ENCODE measurements around the gene ZSCAN22. TPM values are rescaled to one million over a fixed set of nuclear protein-coding genes. Genes with fewer than 3 reads are reported as not detected.

ZSCAN22 gene
- polyA plus RNA-seq, 1 experiment: 2.6 TPM

DNA sequence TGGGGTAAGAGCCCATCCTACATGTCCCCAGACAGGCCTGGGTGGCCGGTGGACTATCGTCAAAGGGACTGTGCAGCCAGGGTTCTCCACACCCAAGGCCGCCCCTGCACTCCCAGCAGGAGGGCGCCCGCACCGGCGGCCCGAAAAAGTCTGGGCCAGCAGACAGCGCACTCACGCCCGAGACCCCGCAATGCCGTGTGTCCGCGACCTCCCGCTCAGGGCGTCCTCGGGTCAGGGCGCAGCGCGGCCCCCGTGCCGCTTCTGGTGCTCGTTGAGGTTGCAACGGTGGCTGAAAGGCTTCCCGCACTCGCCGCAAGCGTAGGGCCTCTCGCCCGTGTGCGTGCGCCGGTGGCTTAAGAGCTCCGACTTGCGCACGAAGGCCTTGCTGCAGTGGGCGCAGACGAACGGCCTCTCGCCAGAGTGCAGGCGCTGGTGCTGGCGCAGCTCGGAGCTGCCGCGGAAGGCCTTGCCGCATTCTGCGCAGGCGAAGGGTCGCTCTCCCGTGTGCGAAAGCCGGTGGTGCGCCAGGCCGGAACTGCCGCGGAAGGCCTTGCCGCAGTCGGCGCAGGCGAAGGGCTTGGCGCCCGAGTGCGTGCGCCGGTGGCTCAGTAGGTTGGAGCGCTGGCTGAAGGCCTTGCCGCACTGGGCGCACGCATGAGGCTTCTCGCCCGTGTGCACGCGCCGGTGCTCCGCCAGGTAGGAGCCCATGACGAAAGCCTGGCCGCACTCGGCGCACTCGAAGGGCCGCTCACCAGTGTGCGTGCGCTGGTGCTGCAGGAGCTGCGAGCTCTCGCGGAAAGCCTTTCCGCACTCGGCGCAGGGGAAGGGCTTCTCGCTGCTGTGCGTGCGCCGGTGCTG is 29.3 kb downstream of the ZSCAN22 start:
- no peak for TF ChIP-seq CTCF (IDR thresholded peaks at IDR 0.05; ENCODE audit: low read depth, low read length)
- Histone ChIP-seq H3K4me3 (ENCODE audit: low read depth, low read length) (peak overlapping the region; percentile 35), H3K27ac (ENCODE audit: low read depth, low read length) (no peak overlapping the region), H3K27me3 (ENCODE audit: control insufficient read depth, insufficient read depth, low read length) (peaks cover 25% of the 10 kb centered on the region), H3K9me3 (ENCODE audit: control insufficient read depth, insufficient read depth, low read length) (peaks cover 23% of the 10 kb centered on the region; the same call in 1 of the 2 replicates)
- CTCF ChIA-PET: no interaction called here
- no peak for DNase-seq (ENCODE audit: low read depth, low spot score)
- POLR2A ChIA-PET: interaction anchor here (1.2 to 1.6 kb wide), 2 partner anchors 9 to 199 kb away, joined by 3 to 7 read pairs; partner anchors contain the start of gene CHMP2A

DNA sequence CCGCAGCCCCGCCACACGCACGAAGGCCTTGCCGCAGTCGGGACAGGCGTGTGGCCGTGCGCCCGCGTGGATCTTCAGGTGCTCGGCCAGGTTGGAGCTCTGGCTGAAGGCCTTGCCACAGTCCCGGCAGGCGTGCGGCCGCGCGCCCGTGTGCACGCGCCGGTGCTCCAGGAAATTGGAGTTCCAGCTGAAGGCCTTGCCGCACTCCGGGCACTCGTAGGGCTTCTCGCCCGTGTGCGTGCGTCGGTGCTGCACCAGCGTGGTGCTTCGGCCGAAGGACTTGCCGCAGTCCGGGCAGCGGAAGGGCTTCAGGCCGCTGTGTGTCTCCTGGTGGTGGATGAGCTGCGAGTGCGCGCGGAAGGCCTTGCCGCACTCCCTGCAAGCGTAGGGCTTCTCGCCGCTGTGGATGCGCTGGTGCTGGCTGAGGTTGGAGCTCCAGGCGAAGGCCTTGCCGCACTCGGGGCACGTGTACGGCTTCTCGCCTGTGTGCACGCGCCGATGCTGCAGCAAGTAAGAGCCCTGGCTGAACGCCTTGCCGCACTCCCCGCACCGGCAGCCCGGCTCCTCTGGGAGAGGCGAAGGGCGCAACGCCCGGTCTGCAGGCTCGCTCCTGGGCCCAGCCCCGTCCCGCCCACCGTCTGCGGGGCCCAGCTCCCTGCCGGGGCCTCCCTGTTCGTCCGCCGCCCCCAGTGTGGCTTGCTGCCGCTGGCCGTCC is 30.1 kb downstream of the ZSCAN22 start:
- no peak for DNase-seq (ENCODE audit: low read depth, low spot score)
- no peak overlapping the region for H3K27ac ChIP-seq (ENCODE audit: low read depth, low read length)
- H3K27me3 ChIP-seq (ENCODE audit: control insufficient read depth, insufficient read depth, low read length): peaks cover 25% of the 10 kb centered on the region
- no peak for TF ChIP-seq CTCF (IDR thresholded peaks at IDR 0.05; ENCODE audit: low read depth, low read length)
- ChIA-PET POLR2A (interaction anchor here (1.2 to 1.6 kb wide), 2 partner anchors 10 to 198 kb away, joined by 3 to 7 read pairs; partner anchors contain the start of gene CHMP2A), CTCF (no interaction called here)
- H3K9me3 ChIP-seq (ENCODE audit: control insufficient read depth, insufficient read depth, low read length): peaks cover 19% of the 10 kb centered on the region; the same call in 1 of the 2 replicates
- H3K4me3 ChIP-seq (ENCODE audit: low read depth, low read length): peak overlapping the region; percentile 35; the same call in 1 of the 2 replicates

DNA sequence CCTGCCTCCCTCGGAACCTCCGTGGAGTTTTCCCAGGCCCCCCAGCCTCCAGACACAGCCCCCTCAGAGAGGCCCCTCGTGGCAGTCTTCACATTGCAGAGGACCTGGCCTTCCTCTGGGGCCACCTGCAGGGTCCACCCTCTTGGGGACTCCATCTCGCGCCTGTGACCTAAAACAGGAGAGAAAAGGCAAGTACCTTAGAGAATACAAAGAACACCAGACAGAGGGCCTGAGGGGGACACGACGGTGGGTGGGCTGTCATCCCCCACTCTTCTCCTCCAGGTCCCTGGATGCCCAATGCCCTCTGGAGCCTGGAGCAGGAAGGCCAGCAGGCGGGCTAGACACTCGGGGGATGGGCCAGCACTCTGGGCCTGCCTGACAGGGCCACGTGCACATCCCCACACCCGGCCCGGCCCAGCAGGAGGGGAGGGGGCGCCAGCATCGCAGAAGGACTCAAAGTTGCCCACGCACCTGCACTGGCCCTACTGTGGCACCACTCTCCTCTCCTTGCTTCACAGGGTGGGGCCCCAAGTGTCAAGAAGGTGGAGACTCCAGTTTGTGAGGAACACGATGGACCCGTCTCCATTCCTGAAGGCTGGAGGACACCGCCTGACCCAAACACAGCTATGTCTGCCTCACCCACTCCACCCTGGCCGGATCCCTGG is 30.8 kb downstream of the ZSCAN22 start:
- H3K4me3 ChIP-seq (ENCODE audit: low read depth, low read length): no peak overlapping the region
- peaks cover 19% of the 10 kb centered on the region; the same call in 1 of the 2 replicates for H3K9me3 ChIP-seq (ENCODE audit: control insufficient read depth, insufficient read depth, low read length)
- no peak overlapping the region for H3K27ac ChIP-seq (ENCODE audit: low read depth, low read length)
- CTCF ChIA-PET: no interaction called here
- H3K27me3 ChIP-seq (ENCODE audit: control insufficient read depth, insufficient read depth, low read length): peaks cover 25% of the 10 kb centered on the region
- POLR2A ChIA-PET: no interaction called here
- no peak for TF ChIP-seq CTCF (IDR thresholded peaks at IDR 0.05; ENCODE audit: low read depth, low read length)
- DNase-seq (ENCODE audit: low read depth, low spot score): no peak

DNA sequence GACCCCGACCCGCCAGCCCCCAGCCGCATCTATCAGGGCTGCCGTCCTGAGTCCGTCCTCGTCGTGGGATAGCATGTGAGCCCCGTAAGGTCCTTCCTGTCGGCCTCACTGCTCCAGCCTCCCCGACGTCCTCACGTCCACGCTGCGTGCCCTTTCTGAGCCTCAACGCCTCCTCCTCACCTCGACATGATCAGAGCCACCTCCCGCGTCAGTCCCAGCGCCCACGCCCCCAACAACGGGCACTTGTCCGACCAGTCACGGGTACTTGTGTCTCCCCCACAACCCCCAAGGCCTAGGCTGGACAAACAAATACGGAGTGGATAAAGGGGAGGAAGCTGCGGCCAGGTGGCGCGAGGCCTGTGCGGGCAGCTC is 35.1 kb downstream of the ZSCAN22 start:
- peak overlapping the region; percentile 77 for H3K4me3 ChIP-seq (ENCODE audit: low read depth, low read length)
- POLR2A ChIA-PET: interaction anchor here (0.6 to 2.3 kb wide), 11 partner anchors 12 to 158 kb away, joined by 3 to 17 read pairs (median 6); partner anchors contain the start of genes ERVK3-1, ZBTB45, ZNF584 and ZNF837
- H3K9me3 ChIP-seq (ENCODE audit: control insufficient read depth, insufficient read depth, low read length): peaks cover 7% of the 10 kb centered on the region; the same call in 1 of the 2 replicates
- peak overlapping the region; percentile 97 for H3K27ac ChIP-seq (ENCODE audit: low read depth, low read length)
- 0 out of 2 replicates have a peak, but pooled peaks have one; percentile 24 for TF ChIP-seq CTCF (IDR thresholded peaks at IDR 0.05; ENCODE audit: low read depth, low read length)
- CTCF ChIA-PET: no interaction called here
- no peak for DNase-seq (ENCODE audit: low read depth, low spot score)
- peaks cover 10% of the 10 kb centered on the region for H3K27me3 ChIP-seq (ENCODE audit: control insufficient read depth, insufficient read depth, low read length)
